Lung (tissue), 12 donors: Measurements from ENCODE around the gene HS1BP3. TPM values are rescaled to one million over a fixed set of nuclear protein-coding genes. Genes with fewer than 3 reads are reported as not detected.

ENCODE experiments used
- ATAC-seq: fragments of 200-7000 bp; cut with Tn5 transposase; one replicate; pipeline ENCODE4 v1.9.1; 2020; ENCODE audit warnings: moderate number of reproducible peaks; ENCODE audit not compliant: insufficient read depth, low FRiP score
- DNase-seq, 3 donors: peaks; one replicate each; pipeline ENCODE4 v3.0.0-alpha.2; 2013 to 2017
- H3K27ac ChIP-seq, 2 donors: one replicate each; pipeline ENCODE4 v1.5.1; 2013; ENCODE audit warnings: mild to moderate bottlenecking in 2 of 2, moderate library complexity in 2 of 2, control low read depth in 1 of 2, inconsistent platforms in 1 of 2, low read depth in 1 of 2, low read length in 1 of 2
- H3K27me3 ChIP-seq, 3 donors: one replicate each; pipeline ENCODE4 v1.5.1; 2013; ENCODE audit warnings: low read length in 2 of 3; ENCODE audit not compliant: control insufficient read depth in 3 of 3, insufficient read depth in 3 of 3
- H3K36me3 ChIP-seq, 4 donors: one replicate each; pipeline ENCODE4 v1.5.1; 2013; ENCODE audit warnings: low read length in 4 of 4, mild to moderate bottlenecking in 1 of 4, moderate library complexity in 1 of 4; ENCODE audit not compliant: control insufficient read depth in 4 of 4, insufficient read depth in 4 of 4
- H3K4me1 ChIP-seq, 5 donors: one replicate each; pipeline ENCODE4 v1.5.1; 2013; ENCODE audit warnings: low read length in 5 of 5, mild to moderate bottlenecking in 2 of 5, moderate library complexity in 1 of 5; ENCODE audit not compliant: control insufficient read depth in 5 of 5, insufficient read depth in 5 of 5
- H3K4me3 ChIP-seq: one replicate; pipeline ENCODE4 v1.5.1; 2013; ENCODE audit warnings: mild to moderate bottlenecking, control low read depth, moderate library complexity
- H3K9ac ChIP-seq, 2 donors: one replicate each; pipeline ENCODE4 v1.5.1; 2013; ENCODE audit warnings: low read length in 2 of 2, control low read depth in 1 of 2; ENCODE audit not compliant: insufficient read depth in 1 of 2
- H3K9me3 ChIP-seq, 4 donors: one replicate each; pipeline ENCODE4 v1.5.1; 2013; ENCODE audit warnings: low read length in 3 of 4, mild to moderate bottlenecking in 1 of 4, moderate library complexity in 1 of 4; ENCODE audit not compliant: control insufficient read depth in 4 of 4, insufficient read depth in 3 of 4
- WGBS, 2 donors: extraction: QIAGEN DNeasy Blood & Tissue Kit; methylation state at CpG; one replicate each; pipeline ENCODE4 v1.1.7; 2013; 5-methylcytosine and 5-hydroxymethylcytosine counted together
- polyA plus RNA-seq, 2 donors: library from polyadenylated mRNA; stranded (reverse); fragments of 200-250 nt; gene quantifications; one replicate each; pipeline ENCODE4 v1.2.1, GENCODE V29; 2013
- total RNA-seq, 2 donors: library from RNA; depleted of rRNA in 1 of 2; stranded (reverse); fragments of >200 nt in 1 of 2; gene quantifications; one replicate each; pipeline ENCODE4 v1.2.1, GENCODE V29; 2014 to 2021
- TF ChIP-seq, protein P1 (sequence below): IDR thresholded peaks from 2 replicates; pipeline ENCODE4 v1.5.1; 2012; ENCODE audit warnings: mild to moderate bottlenecking; ENCODE audit errors: control extremely low read depth, extremely low read depth
- donor health status: control.
- donor health status: control.
- donor health status: Bipolar disorder and iron deficiency.
- donor health status: healthy.
- donor health status: DM: yes; HTN: yes; CAD: no.

HS1BP3 gene
- total and polyA plus RNA-seq, 4 donors = 25.4 to 41.4 (median 33.4) TPM

DNA sequence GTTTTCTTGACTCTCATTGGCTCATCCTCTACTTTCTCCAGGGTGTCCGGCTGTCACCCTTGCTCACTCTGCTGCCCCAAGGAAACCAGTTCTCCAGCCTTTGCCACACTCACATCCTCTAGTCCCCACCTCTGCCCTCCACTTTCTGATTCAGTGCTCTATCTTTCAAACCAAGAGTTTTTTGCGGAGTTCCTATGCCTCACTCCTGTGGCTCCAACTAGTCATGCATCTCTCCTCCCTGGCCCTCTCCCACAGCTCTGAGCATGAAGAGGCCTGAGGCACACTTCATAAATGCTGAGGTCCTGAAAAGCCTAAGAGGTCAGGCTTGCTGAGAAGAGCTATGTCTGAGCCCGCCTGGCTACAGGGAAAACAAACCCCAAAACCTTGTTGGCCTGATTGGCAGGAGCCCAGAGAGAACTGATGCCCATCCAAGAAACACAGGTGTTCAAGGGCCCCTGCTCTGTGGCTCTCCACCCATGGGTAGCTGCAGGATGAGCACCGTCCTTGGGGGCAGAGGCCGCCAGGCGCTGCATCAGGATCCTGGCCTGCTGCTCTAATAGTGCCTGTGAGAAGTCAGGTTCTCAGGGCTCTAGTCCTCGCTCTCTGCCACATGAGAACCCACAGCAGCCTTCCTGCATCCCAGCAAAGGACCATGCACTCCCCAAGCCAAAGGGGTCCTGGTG is 42.1 kb downstream of the HS1BP3 start:
- DNase-seq (no peak), ATAC-seq (no peak)
- Histone ChIP-seq H3K27me3 (no peaks in the 10 kb centered on the region), H3K27ac (no peak overlapping the region), H3K4me1 (peaks cover 10 to 31% (median 17%) of the 10 kb centered on the region in 5 donors), H3K36me3 (no peaks in the 10 kb centered on the region), H3K9me3 (peaks cover 0 to 3% (median 0%) of the 10 kb centered on the region in 4 donors), H3K4me3 (no peak overlapping the region), H3K9ac (no peak overlapping the region)
- TF ChIP-seq, protein P1, sequence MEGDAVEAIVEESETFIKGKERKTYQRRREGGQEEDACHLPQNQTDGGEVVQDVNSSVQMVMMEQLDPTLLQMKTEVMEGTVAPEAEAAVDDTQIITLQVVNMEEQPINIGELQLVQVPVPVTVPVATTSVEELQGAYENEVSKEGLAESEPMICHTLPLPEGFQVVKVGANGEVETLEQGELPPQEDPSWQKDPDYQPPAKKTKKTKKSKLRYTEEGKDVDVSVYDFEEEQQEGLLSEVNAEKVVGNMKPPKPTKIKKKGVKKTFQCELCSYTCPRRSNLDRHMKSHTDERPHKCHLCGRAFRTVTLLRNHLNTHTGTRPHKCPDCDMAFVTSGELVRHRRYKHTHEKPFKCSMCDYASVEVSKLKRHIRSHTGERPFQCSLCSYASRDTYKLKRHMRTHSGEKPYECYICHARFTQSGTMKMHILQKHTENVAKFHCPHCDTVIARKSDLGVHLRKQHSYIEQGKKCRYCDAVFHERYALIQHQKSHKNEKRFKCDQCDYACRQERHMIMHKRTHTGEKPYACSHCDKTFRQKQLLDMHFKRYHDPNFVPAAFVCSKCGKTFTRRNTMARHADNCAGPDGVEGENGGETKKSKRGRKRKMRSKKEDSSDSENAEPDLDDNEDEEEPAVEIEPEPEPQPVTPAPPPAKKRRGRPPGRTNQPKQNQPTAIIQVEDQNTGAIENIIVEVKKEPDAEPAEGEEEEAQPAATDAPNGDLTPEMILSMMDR = no peak
- WGBS, 2 donors = 84 to 89% methylated on average over 7 of the region's 7 CpGs

DNA sequence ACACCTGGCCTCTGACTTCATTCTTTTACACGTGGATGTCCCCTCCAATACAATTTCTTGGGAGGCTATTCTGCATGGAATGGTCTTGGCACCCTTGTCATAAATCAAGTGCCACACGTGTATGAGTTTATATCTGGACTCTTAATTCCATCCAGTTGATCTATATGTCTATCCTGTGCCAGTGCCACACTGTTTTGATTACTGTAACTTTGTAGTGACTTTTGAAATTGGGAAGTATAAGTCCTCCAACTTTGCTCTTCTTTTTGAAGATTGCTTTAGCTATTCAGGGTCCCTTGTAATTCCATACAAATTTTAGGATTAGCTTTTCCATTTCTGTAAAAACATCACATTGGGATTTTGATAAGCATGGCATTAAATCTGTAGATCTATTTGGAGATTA is 43.5 kb downstream of the HS1BP3 start:
- H3K4me1 ChIP-seq = peaks cover 10 to 31% (median 17%) of the 10 kb centered on the region in 5 donors
- H3K4me3 ChIP-seq = no peak overlapping the region
- no peak overlapping the region for H3K27ac ChIP-seq

DNA sequence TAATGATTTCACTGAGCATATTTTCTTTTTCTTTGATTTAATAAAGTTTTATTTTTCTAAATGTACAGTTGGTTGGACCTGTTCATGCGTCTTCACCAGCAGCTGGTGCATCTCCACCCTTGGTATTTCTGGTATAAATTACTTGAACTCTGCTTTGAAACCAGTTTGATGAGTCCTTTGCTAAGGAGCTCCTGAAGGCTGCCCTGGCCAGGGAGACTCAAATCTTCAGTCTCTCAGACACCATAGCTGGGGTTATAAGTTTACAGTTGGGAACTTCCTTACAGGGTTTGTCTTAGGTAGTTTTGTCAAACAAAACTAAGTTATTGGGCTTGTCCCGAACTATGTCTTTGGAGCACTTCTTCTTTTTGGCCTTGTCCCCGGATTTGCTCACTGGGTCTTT is 44.7 kb downstream of the HS1BP3 start:
- ATAC-seq (no peak), DNase-seq (no peak)
- H3K4me1 ChIP-seq = peaks cover 5 to 23% (median 10%) of the 10 kb centered on the region in 5 donors
- H3K27ac ChIP-seq = no peak overlapping the region
- H3K9me3 ChIP-seq = peaks cover 0 to 3% (median 0%) of the 10 kb centered on the region in 4 donors
- H3K4me3 ChIP-seq = no peak overlapping the region
- no peaks in the 10 kb centered on the region for H3K36me3 ChIP-seq
- 73 to 77% methylated on average over 3 of the region's 3 CpGs for WGBS, 2 donors
- no peaks in the 10 kb centered on the region for H3K27me3 ChIP-seq
- no peak overlapping the region for H3K9ac ChIP-seq
- TF ChIP-seq, protein P1 = no peak

More for the DNA sequence above, 43.5 kb downstream of the HS1BP3 start:
- Histone ChIP-seq H3K9me3 (peaks cover 0 to 3% (median 0%) of the 10 kb centered on the region in 4 donors), H3K36me3 (no peaks in the 10 kb centered on the region), H3K27me3 (no peaks in the 10 kb centered on the region), H3K9ac (no peak overlapping the region)
- ATAC-seq (no peak), DNase-seq (no peak)
- TF ChIP-seq, protein P1 = no peak
- WGBS, 2 donors = 90 to 95% methylated on average over 2 of the region's 2 CpGs

DNA sequence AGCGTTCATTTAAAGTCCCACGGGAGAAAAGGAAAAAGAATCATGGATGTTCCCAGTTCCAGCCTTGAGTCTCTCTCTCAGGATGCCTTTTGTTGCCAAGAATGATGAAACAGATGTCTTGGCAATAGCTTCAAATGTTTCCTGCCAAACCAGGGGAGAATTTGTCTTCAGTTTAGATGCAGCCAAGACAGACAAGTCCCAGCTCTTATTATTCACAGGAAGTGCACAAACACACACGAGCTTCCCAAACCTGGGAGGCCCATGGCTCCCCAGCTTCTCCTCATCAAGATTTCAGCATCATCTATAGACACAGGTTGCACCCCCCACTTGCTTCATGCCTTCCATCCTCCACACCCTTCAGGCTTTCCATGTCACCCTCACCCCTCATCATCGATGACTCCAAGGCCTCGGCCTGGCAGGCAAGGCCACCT is 45.9 kb downstream of the HS1BP3 start:
- no peak overlapping the region for H3K4me3 ChIP-seq
- WGBS, 2 donors = 62 to 73% methylated on average over 5 of the region's 5 CpGs
- H3K27ac ChIP-seq = peak overlapping the region in 1 of 2 donors; percentile 73
- H3K27me3 ChIP-seq = no peaks in the 10 kb centered on the region
- DNase-seq (peak; percentile 48 to 90 (median 81)), ATAC-seq (no peak)
- no peak overlapping the region for H3K9ac ChIP-seq
- H3K9me3 ChIP-seq = peaks cover 0 to 3% (median 0%) of the 10 kb centered on the region in 4 donors
- TF ChIP-seq, protein P1 = no peak
- no peaks in the 10 kb centered on the region for H3K36me3 ChIP-seq
- H3K4me1 ChIP-seq = peaks cover 0 to 16% (median 5%) of the 10 kb centered on the region in 5 donors
